Measurements from ENCODE around the gene TIMM23B.
"Not testable (repeated sequence)": the region's sequence is repeated elsewhere in the genome, so short reads cannot be mapped to it uniquely, and the experiment has no call there.

The TIMM23B gene

GRCh38 chr10:49948142-49948541 is 6.3 kb downstream of the TIMM23B start:
- not testable (repeated sequence) for H3K27me3 ChIP-seq (ENCODE audit: insufficient read depth, low read depth, severe bottlenecking); H3K9me3 ChIP-seq (ENCODE audit: severe bottlenecking); H3K27ac ChIP-seq; DNase-seq; H3K36me3 ChIP-seq; H3K4me3 ChIP-seq (ENCODE audit: low read depth, low read length)

GRCh38 chr10:49948737-49949136 is 6.9 kb downstream of the TIMM23B start:
- not testable (repeated sequence) for DNase-seq; H3K4me3 ChIP-seq (ENCODE audit: low read depth, low read length); H3K36me3 ChIP-seq; H3K27me3 ChIP-seq (ENCODE audit: insufficient read depth, low read depth, severe bottlenecking); H3K9me3 ChIP-seq (ENCODE audit: severe bottlenecking); H3K27ac ChIP-seq

- H3K27me3 ChIP-seq (ENCODE audit: insufficient read depth, low read depth, severe bottlenecking); DNase-seq; H3K9me3 ChIP-seq (ENCODE audit: severe bottlenecking); H3K27ac ChIP-seq; H3K4me3 ChIP-seq (ENCODE audit: low read depth, low read length); H3K36me3 ChIP-seq: not testable (repeated sequence)
These were observed 10.2 kb downstream of the TIMM23B start for GRCh38 chr10:49952006-49952405.

GRCh38 chr10:49953122-49953521 is 11.3 kb downstream of the TIMM23B start:
- not testable (repeated sequence) for H3K27me3 ChIP-seq (ENCODE audit: insufficient read depth, low read depth, severe bottlenecking); DNase-seq; H3K4me3 ChIP-seq (ENCODE audit: low read depth, low read length)

GRCh38 chr10:49970331-49970857 is 28.5 kb downstream of the TIMM23B start:
- not testable (repeated sequence) for H3K27ac ChIP-seq, H3K36me3 ChIP-seq

More at GRCh38 chr10:49953122-49953521, 11.3 kb downstream of the TIMM23B start:
- not testable (repeated sequence) for H3K9me3 ChIP-seq (ENCODE audit: severe bottlenecking); H3K36me3 ChIP-seq; H3K27ac ChIP-seq

GRCh38 chr10:49971466-49971865 is 29.6 kb downstream of the TIMM23B start:
- not testable (repeated sequence) for H3K27ac ChIP-seq; H3K4me3 ChIP-seq (ENCODE audit: low read depth, low read length); H3K36me3 ChIP-seq; DNase-seq; H3K27me3 ChIP-seq (ENCODE audit: insufficient read depth, low read depth, severe bottlenecking); H3K9me3 ChIP-seq (ENCODE audit: severe bottlenecking)

More at GRCh38 chr10:49970331-49970857, 28.5 kb downstream of the TIMM23B start:
- H3K9me3 ChIP-seq (ENCODE audit: severe bottlenecking); H3K27me3 ChIP-seq (ENCODE audit: insufficient read depth, low read depth, severe bottlenecking); H3K4me3 ChIP-seq (ENCODE audit: low read depth, low read length); DNase-seq: not testable (repeated sequence)

GRCh38 chr10:49972094-49972493 is 30.2 kb downstream of the TIMM23B start:
- not testable (repeated sequence) for H3K27me3 ChIP-seq (ENCODE audit: insufficient read depth, low read depth, severe bottlenecking); H3K36me3 ChIP-seq; H3K27ac ChIP-seq; H3K9me3 ChIP-seq (ENCODE audit: severe bottlenecking); DNase-seq; H3K4me3 ChIP-seq (ENCODE audit: low read depth, low read length)

- not testable (repeated sequence) for H3K9me3 ChIP-seq (ENCODE audit: severe bottlenecking); H3K4me3 ChIP-seq (ENCODE audit: low read depth, low read length); H3K27me3 ChIP-seq (ENCODE audit: insufficient read depth, low read depth, severe bottlenecking); H3K36me3 ChIP-seq; H3K27ac ChIP-seq; DNase-seq
These were observed 35.9 kb downstream of the TIMM23B start for GRCh38 chr10:49977756-49978155.

- H3K27ac ChIP-seq; H3K36me3 ChIP-seq; H3K4me3 ChIP-seq (ENCODE audit: low read depth, low read length); H3K9me3 ChIP-seq (ENCODE audit: severe bottlenecking); H3K27me3 ChIP-seq (ENCODE audit: insufficient read depth, low read depth, severe bottlenecking); DNase-seq: not testable (repeated sequence)
These were observed 45.4 kb downstream of the TIMM23B start for GRCh38 chr10:49987207-49987606.

GRCh38 chr10:49988376-49988775 is 46.5 kb downstream of the TIMM23B start, which contains the start of gene AGAP6:
AGAP6 (plus strand) TSS chr10:49988406; CDS start chr10:49988716, 310 bp downstream.
- H3K27me3 ChIP-seq (ENCODE audit: insufficient read depth, low read depth, severe bottlenecking); H3K27ac ChIP-seq; H3K9me3 ChIP-seq (ENCODE audit: severe bottlenecking); H3K4me3 ChIP-seq (ENCODE audit: low read depth, low read length); DNase-seq; H3K36me3 ChIP-seq: not testable (repeated sequence)

GRCh38 chr10:49995321-49995720 is 53.5 kb downstream of the TIMM23B start:
- not testable (repeated sequence) for H3K27me3 ChIP-seq (ENCODE audit: insufficient read depth, low read depth, severe bottlenecking); H3K9me3 ChIP-seq (ENCODE audit: severe bottlenecking); H3K36me3 ChIP-seq; H3K4me3 ChIP-seq (ENCODE audit: low read depth, low read length); H3K27ac ChIP-seq; DNase-seq

- H3K27ac ChIP-seq; H3K36me3 ChIP-seq; H3K27me3 ChIP-seq (ENCODE audit: insufficient read depth, low read depth, severe bottlenecking); H3K9me3 ChIP-seq (ENCODE audit: severe bottlenecking); H3K4me3 ChIP-seq (ENCODE audit: low read depth, low read length); DNase-seq: not testable (repeated sequence)
These were observed 72.2 kb downstream of the TIMM23B start for GRCh38 chr10:50014024-50014423.

GRCh38 chr10:50015596-50016220 is 73.9 kb downstream of the TIMM23B start:
- H3K27me3 ChIP-seq (ENCODE audit: insufficient read depth, low read depth, severe bottlenecking); H3K9me3 ChIP-seq (ENCODE audit: severe bottlenecking); H3K36me3 ChIP-seq; DNase-seq; H3K4me3 ChIP-seq (ENCODE audit: low read depth, low read length); H3K27ac ChIP-seq: not testable (repeated sequence)

- not testable (repeated sequence) for DNase-seq; H3K27me3 ChIP-seq (ENCODE audit: insufficient read depth, low read depth, severe bottlenecking); H3K9me3 ChIP-seq (ENCODE audit: severe bottlenecking); H3K27ac ChIP-seq; H3K36me3 ChIP-seq; H3K4me3 ChIP-seq (ENCODE audit: low read depth, low read length)
These were observed 75.1 kb downstream of the TIMM23B start for GRCh38 chr10:50016926-50017325.

GRCh38 chr10:50017646-50018045 is 75.8 kb downstream of the TIMM23B start:
- DNase-seq, H3K27ac ChIP-seq: not testable (repeated sequence)

More at GRCh38 chr10:50017646-50018045, 75.8 kb downstream of the TIMM23B start:
- H3K36me3 ChIP-seq; H3K27me3 ChIP-seq (ENCODE audit: insufficient read depth, low read depth, severe bottlenecking); H3K4me3 ChIP-seq (ENCODE audit: low read depth, low read length); H3K9me3 ChIP-seq (ENCODE audit: severe bottlenecking): not testable (repeated sequence)
